Large intestine (tissue), 3 donors: ENCODE results near the gene WNT7A. TPM values are rescaled to one million over a fixed set of nuclear protein-coding genes. Genes with fewer than 3 reads are reported as not detected.

ENCODE experiments used
- DNase-seq, 2 donors: peaks; one replicate each; pipeline versions ENCODE4 v3.0.0 to v3.0.0-alpha.2; 2013
- H3K27ac ChIP-seq: one replicate; pipeline ENCODE4 v1.5.1; 2013; ENCODE audit warnings: low read length
- H3K27me3 ChIP-seq: 2 replicates; pipeline ENCODE4 v1.6.1; 2013; ENCODE audit warnings: low read length; ENCODE audit not compliant: control insufficient read depth, insufficient read depth
- H3K36me3 ChIP-seq: 2 replicates; pipeline ENCODE4 v1.6.1; 2013; ENCODE audit warnings: low read length; ENCODE audit not compliant: control insufficient read depth, insufficient read depth
- H3K4me1 ChIP-seq: one replicate; pipeline ENCODE4 v1.6.1; 2013; ENCODE audit warnings: low read length; ENCODE audit not compliant: control insufficient read depth, insufficient read depth
- H3K4me3 ChIP-seq: one replicate; pipeline ENCODE4 v1.5.1; 2013; ENCODE audit warnings: low read length
- H3K9me3 ChIP-seq: one replicate; pipeline ENCODE4 v1.6.1; 2013; ENCODE audit warnings: mild to moderate bottlenecking, low read depth, low read length, moderate library complexity; ENCODE audit not compliant: control insufficient read depth
- WGBS: methylation state at CpG from one replicate; pipeline ENCODE4 v1.1.5; 2013; ENCODE audit warnings: low lambda C conversion rate; ENCODE audit not compliant: insufficient coverage; 5-methylcytosine and 5-hydroxymethylcytosine counted together
- polyA plus RNA-seq: library from polyadenylated mRNA; unstranded; fragments of 120-200 nt; gene quantifications from one replicate; pipeline ENCODE4 v1.2.1, GENCODE V29; 2013

The WNT7A gene
- polyA plus RNA-seq, 1 donor: 0.01 TPM

GRCh38 chr3:13894807-13895154, 14.9 kb upstream of the WNT7A start:
- no peaks in the 10 kb centered on the region for H3K9me3 ChIP-seq
- H3K4me1 ChIP-seq: peaks cover 12% of the 10 kb centered on the region
- DNase-seq: no peak
- no peaks in the 10 kb centered on the region for H3K36me3 ChIP-seq
- peak overlapping the region; percentile 57 for H3K4me3 ChIP-seq
- H3K27me3 ChIP-seq: peaks cover 18% of the 10 kb centered on the region
- no CpG with 5 or more reads among the region's 20 CpGs for WGBS
- H3K27ac ChIP-seq: no peak overlapping the region

DNA sequence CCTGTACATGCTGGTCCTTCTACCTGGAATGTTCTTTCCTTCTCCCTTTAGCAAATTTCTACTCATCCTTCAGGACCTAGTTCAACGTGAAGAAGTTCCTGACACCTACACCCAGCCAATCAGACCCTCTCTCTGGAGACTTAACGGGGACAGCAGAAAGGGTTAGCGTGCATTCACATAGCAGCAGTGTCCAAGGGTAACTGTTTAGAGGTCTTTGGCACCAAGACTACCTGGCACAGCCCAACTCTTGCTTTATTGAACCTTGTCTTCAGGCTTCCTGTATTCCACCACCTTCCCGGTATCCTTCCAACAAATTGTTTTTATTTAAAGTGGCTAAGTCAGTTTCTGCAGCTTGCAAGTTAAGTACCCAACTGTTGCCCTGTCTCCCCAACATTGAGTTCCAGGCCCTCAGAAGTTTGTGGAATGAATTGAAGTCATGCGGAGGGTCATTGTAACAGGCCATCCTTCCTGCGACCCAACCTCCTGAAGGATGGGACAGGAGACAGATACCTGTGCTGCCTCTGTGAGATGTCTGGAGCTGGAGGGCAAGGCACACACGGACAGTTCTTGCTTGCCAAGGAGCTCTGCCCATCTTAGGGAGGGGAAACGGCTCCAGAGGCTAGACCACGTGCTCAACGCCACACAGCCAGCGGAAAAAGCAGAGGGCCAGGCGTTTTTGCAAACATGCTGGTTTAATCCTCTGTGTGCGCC, 14.4 kb upstream of the WNT7A start:
- no peak overlapping the region for H3K27ac ChIP-seq
- no peaks in the 10 kb centered on the region for H3K36me3 ChIP-seq

DNA sequence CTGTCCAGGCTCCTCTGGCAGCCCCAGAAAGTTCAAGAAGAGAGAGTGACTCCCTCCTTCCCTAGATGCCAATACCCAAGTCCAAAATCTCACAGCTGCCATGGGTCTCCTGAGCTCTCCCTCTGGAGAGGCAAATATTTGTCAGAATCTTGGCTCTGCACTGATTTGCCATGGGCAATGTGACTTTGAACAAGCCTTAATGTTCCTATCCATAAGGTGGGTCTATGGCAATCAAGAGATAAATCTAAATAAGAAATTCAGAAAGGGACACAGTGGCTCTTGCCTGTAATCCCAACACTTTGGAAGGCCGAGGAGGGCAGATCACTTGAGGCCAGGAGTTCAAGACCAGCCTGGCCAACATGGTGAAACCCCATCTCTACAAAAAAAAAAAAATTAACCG, 12.4 kb upstream of the WNT7A start:
- H3K36me3 ChIP-seq: no peaks in the 10 kb centered on the region
- no peak overlapping the region for H3K27ac ChIP-seq
- peaks cover 22% of the 10 kb centered on the region for H3K27me3 ChIP-seq
- H3K4me3 ChIP-seq: no peak overlapping the region
- WGBS: 100% methylated on average over 1 of the region's 2 CpGs
- no peaks in the 10 kb centered on the region for H3K9me3 ChIP-seq
- H3K4me1 ChIP-seq: peaks cover 12% of the 10 kb centered on the region
- DNase-seq: no peak

More for the DNA sequence above, 14.4 kb upstream of the WNT7A start:
- WGBS: no CpG with 5 or more reads among the region's 13 CpGs
- H3K27me3 ChIP-seq: peaks cover 18% of the 10 kb centered on the region
- no peaks in the 10 kb centered on the region for H3K9me3 ChIP-seq
- H3K4me3 ChIP-seq: no peak overlapping the region
- peaks cover 12% of the 10 kb centered on the region for H3K4me1 ChIP-seq
- no peak for DNase-seq

DNA sequence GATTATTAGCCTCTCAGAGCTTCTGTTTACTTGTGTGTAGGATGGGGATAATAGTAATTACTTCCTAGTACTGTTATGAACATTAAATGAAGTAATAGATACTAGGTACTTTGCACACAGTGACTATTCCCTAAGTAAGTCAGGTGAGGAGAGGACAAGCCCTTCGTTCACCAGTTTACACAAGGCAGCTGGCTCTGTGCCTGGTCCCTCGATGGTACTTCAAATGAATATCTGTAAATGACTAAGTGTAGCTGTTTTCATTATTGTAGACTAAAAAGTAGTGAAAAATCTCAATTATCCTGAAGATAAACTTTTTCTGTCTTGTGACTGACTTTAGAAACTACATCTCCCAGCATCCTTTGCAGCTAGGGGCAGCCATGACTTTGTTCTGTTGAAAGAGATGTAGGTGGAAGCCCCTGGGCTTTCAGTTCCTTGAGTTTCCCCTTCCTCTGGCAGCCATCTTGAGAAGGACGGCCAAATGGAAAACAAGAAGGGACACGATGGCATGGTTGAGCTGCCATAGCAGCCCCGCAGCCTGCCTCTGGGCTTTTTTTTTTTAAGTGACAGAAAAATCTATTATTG, 11.7 kb upstream of the WNT7A start:
- H3K9me3 ChIP-seq: no peaks in the 10 kb centered on the region
- H3K27me3 ChIP-seq: peaks cover 24% of the 10 kb centered on the region
- H3K36me3 ChIP-seq: no peaks in the 10 kb centered on the region
- 83% methylated on average over 1 of the region's 5 CpGs for WGBS
- peaks cover 12% of the 10 kb centered on the region for H3K4me1 ChIP-seq
- no peak overlapping the region for H3K27ac ChIP-seq
- DNase-seq: no peak
- no peak overlapping the region for H3K4me3 ChIP-seq

DNA sequence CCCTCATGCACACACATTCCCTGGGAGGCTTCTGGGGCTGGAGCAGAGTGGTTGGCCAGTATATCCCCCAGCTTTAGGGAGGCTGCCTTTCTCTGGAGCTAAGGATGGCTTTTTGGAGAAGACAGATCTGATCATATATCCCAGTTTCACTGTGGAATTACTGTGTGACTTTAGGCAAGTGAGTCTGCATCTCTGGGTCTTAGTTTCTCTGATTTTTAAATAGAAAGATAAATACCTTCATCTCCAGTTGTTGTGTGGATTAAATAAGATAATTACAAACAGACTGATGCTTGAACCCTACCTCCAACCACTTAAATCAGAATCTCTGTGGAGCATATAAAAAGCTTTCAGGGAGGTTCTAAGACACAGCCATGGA, 11.1 kb upstream of the WNT7A start:
- H3K36me3 ChIP-seq: no peaks in the 10 kb centered on the region
- no peak overlapping the region for H3K27ac ChIP-seq
- no peak overlapping the region for H3K4me3 ChIP-seq
- no peaks in the 10 kb centered on the region for H3K9me3 ChIP-seq
- H3K27me3 ChIP-seq: peaks cover 25% of the 10 kb centered on the region
- H3K4me1 ChIP-seq: peaks cover 7% of the 10 kb centered on the region
- DNase-seq: no peak

DNA sequence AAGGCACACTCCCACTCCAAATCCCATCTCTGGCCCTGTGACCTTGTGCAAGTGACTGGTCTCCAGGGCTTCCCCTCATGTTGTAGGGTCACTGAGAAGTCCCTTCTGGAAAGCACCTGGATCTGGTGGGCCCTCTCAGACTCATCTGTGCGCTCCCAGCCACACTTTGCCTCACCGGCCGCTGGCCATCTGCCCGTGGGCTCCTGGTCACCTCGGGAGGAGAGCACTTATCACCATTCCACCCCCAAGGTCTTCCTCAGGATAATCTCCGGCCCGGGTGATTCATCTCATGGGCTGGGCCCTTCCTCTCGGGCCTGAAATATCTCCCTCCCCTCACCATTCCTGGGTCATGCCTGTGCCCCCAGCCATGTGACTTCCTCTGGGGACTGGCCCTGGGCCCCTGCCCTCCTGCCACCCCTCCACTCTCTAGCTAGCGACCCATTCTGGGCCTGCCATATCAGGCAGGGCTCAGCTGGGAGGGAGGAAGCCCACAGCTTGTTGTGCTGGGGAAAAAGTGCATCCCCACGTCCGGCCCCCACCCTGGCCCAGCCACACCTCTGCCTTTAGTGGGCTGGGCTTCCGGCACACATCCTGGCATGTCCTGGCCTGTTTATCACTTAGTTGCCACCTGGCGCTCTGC, 10.6 kb upstream of the WNT7A start:
- Histone ChIP-seq H3K9me3 (no peaks in the 10 kb centered on the region), H3K4me1 (peaks cover 5% of the 10 kb centered on the region), H3K36me3 (no peaks in the 10 kb centered on the region), H3K27ac (no peak overlapping the region), H3K27me3 (peaks cover 24% of the 10 kb centered on the region), H3K4me3 (no peak overlapping the region)
- WGBS: no CpG with 5 or more reads among the region's 13 CpGs
- no peak for DNase-seq

GRCh38 chr3:13888576-13888975, 8.7 kb upstream of the WNT7A start:
- no peak for DNase-seq

GRCh38 chr3:13887495-13888300, 7.8 kb upstream of the WNT7A start:
- no peak overlapping the region for H3K27ac ChIP-seq
- H3K4me3 ChIP-seq: no peak overlapping the region
- no CpG with 5 or more reads among the region's 6 CpGs for WGBS
- no peaks in the 10 kb centered on the region for H3K4me1 ChIP-seq
- no peak for DNase-seq
- peaks cover 38% of the 10 kb centered on the region for H3K27me3 ChIP-seq
- no peaks in the 10 kb centered on the region for H3K36me3 ChIP-seq
- H3K9me3 ChIP-seq: no peaks in the 10 kb centered on the region

More at GRCh38 chr3:13888576-13888975, 8.7 kb upstream of the WNT7A start:
- no peak overlapping the region for H3K4me3 ChIP-seq
- no peaks in the 10 kb centered on the region for H3K9me3 ChIP-seq
- H3K27ac ChIP-seq: no peak overlapping the region
- H3K27me3 ChIP-seq: peaks cover 30% of the 10 kb centered on the region
- no peaks in the 10 kb centered on the region for H3K4me1 ChIP-seq
- WGBS: no CpG with 5 or more reads among the region's 1 CpG
- no peaks in the 10 kb centered on the region for H3K36me3 ChIP-seq

DNA sequence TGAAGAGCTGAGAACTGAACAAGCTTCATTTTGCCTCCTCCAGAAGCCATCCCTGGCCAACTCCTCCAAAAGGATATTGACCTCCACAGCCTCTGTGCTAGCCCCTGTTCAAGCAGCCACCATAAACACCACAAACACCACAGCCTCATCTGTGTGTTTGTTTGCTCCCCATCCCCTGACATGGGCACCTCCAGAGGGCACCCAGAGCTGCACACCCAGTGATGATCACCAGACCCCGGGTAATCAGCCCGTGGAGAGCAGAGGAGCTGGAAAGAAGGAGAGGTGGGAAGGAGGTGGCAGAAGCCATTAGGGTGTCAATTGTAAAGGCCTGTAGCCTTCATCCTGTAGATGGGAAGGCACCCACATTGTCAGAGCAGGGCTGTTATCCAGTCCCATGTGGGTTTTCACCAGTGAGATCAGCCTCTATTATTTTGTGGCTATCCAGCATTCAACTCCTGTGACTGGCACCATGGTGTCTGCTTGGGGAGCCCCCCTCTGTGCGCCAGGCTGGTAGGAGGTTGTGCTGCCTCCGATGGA, 6.8 kb upstream of the WNT7A start:
- Histone ChIP-seq H3K27ac (no peak overlapping the region), H3K27me3 (peaks cover 49% of the 10 kb centered on the region), H3K4me1 (no peaks in the 10 kb centered on the region), H3K36me3 (no peaks in the 10 kb centered on the region), H3K4me3 (no peak overlapping the region), H3K9me3 (no peaks in the 10 kb centered on the region)
- no CpG with 5 or more reads among the region's 4 CpGs for WGBS
- DNase-seq: no peak

GRCh38 chr3:13885704-13886010, 5.8 kb upstream of the WNT7A start:
- Histone ChIP-seq H3K9me3 (no peaks in the 10 kb centered on the region), H3K27ac (no peak overlapping the region), H3K36me3 (no peaks in the 10 kb centered on the region), H3K4me1 (peaks cover 4% of the 10 kb centered on the region), H3K4me3 (no peak overlapping the region), H3K27me3 (peaks cover 59% of the 10 kb centered on the region)
- no CpG with 5 or more reads among the region's 8 CpGs for WGBS
- no peak for DNase-seq
